ENCODE data around the gene LPCAT2. TPM values are rescaled to one million over a fixed set of nuclear protein-coding genes. Genes with fewer than 3 reads are reported as not detected.
A peak's percentile ranks its signal among the peaks of the same experiment; 100 is the strongest.

The LPCAT2 gene
- total and polyA plus RNA-seq, 2 of the 13 experiments (the other 11 are each of a cell fraction or from before 2014, with no cell fraction given), result 9.9 to 17.6 TPM

- TF ChIP-seq ZBTB37 (CRISPR knock-in tag; IDR thresholded peaks at IDR 0.05) (no peak), ZNF788 (CRISPR knock-in tag; IDR thresholded peaks at IDR 0.05; ENCODE audit: borderline replicate concordance) (no peak; the same call in 1 of the 2 replicates), NR2F6 (IDR thresholded peaks at IDR 0.05) (no peak), NR2F6 (CRISPR knock-in tag; IDR thresholded peaks at IDR 0.05) (no peak), ZFP37 (CRISPR knock-in tag; IDR thresholded peaks at IDR 0.05; ENCODE audit: borderline replicate concordance) (no peak), ZNF646 (CRISPR knock-in tag; IDR thresholded peaks at IDR 0.05) (no peak), IKZF1 (IDR thresholded peaks at IDR 0.05) (no peak), POLR2G (IDR thresholded peaks at IDR 0.05; ENCODE audit: low read depth, low read length) (peak; percentile 84), HMG20B (CRISPR knock-in tag; conservative IDR thresholded peaks at IDR 0.05) (no peak), ZNF552 (CRISPR knock-in tag; IDR thresholded peaks at IDR 0.05; ENCODE audit: borderline replicate concordance) (no peak), RAD51 (IDR thresholded peaks at IDR 0.05; ENCODE audit: borderline replicate concordance) (no peak), ZEB1 (IDR thresholded peaks at IDR 0.05; ENCODE audit: insufficient replicate concordance, low read depth) (no peak), ZKSCAN8 (CRISPR knock-in tag; IDR thresholded peaks at IDR 0.05; ENCODE audit: borderline replicate concordance) (no peak), ZKSCAN5 (CRISPR knock-in tag; IDR thresholded peaks at IDR 0.05) (no peak), ZSCAN20 (CRISPR knock-in tag; IDR thresholded peaks at IDR 0.05; ENCODE audit: borderline replicate concordance) (peak; percentile 73; the same call in 1 of the 2 replicates), SOX5 (CRISPR knock-in tag; IDR thresholded peaks at IDR 0.05; ENCODE audit: borderline replicate concordance) (no peak), CEBPZ (IDR thresholded peaks at IDR 0.05; ENCODE audit: low read length) (no peak), ZNF468 (CRISPR knock-in tag; IDR thresholded peaks at IDR 0.05) (no peak), SMAD1 (CRISPR knock-in tag; IDR thresholded peaks at IDR 0.05; ENCODE audit: borderline replicate concordance, low read depth) (no peak)
Measured at GRCh38 chr16:55508941-55509931, at the start of gene LPCAT2 (continued).

Data from HepG2 (cell line).